ENCODE data around the gene PSMB10.

DNA sequence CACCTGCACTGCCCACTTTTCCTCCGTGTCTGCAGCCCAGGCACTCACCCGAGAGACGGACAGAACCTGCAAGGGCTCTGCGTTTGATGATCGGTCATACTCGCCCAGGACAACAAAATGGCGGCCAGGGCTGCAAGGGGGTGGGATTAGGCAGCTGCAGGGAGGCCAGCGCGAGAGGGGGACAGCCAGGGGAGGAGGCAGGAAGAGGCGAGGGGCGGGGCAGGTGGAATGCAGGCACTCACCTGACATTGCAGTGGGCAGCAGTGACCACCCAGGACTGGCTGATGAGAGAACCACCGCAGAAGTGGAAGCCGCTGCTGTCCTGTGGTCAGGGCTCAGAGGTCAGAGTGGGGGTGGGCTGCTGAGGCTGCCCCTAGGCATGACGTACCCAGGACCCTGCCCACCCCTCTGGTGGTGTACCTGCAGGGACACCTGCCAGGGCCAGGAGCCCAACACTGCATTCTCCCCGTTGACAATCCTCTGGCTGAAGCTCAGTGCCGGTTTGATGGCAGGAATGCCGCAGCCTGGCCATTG lies 5.9 kb downstream of the PSMB10 start:
- TF ChIP-seq, protein P1, sequence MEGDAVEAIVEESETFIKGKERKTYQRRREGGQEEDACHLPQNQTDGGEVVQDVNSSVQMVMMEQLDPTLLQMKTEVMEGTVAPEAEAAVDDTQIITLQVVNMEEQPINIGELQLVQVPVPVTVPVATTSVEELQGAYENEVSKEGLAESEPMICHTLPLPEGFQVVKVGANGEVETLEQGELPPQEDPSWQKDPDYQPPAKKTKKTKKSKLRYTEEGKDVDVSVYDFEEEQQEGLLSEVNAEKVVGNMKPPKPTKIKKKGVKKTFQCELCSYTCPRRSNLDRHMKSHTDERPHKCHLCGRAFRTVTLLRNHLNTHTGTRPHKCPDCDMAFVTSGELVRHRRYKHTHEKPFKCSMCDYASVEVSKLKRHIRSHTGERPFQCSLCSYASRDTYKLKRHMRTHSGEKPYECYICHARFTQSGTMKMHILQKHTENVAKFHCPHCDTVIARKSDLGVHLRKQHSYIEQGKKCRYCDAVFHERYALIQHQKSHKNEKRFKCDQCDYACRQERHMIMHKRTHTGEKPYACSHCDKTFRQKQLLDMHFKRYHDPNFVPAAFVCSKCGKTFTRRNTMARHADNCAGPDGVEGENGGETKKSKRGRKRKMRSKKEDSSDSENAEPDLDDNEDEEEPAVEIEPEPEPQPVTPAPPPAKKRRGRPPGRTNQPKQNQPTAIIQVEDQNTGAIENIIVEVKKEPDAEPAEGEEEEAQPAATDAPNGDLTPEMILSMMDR (IDR thresholded peaks at IDR 0.05; ENCODE audit: low read depth, low read length), result no peak
- no peak for TF ChIP-seq POLR2A (IDR thresholded peaks at IDR 0.05; ENCODE audit: extremely low read depth, insufficient read length)

Data from NB4 (cell line).